Neuronal stem cell (in vitro differentiated cells): ENCODE data around the gene CMC4.

Experiments
- DNase-seq: peaks from one replicate; pipeline ENCODE4 v3.0.0-alpha.2; 2013; ENCODE audit warnings: low spot score
- H2AFZ ChIP-seq: one replicate; pipeline ENCODE4 v1.6.1; 2013; ENCODE audit warnings: mild to moderate bottlenecking, low read length, inconsistent platforms
- H2AK5ac ChIP-seq: 2 replicates; pipeline ENCODE4 v1.6.1; 2013; ENCODE audit warnings: low read depth, mild to moderate bottlenecking, inconsistent platforms, low read length, moderate library complexity, mixed read lengths
- H2BK120ac ChIP-seq: 2 replicates; pipeline ENCODE4 v1.6.1; 2013; ENCODE audit warnings: low read depth, mild to moderate bottlenecking, inconsistent platforms, low read length, moderate library complexity, mixed read lengths
- H2BK12ac ChIP-seq: one replicate; pipeline ENCODE4 v1.6.1; 2013; ENCODE audit warnings: low read length, inconsistent platforms
- H2BK15ac ChIP-seq: 2 replicates; pipeline ENCODE4 v1.6.1; 2013; ENCODE audit warnings: mild to moderate bottlenecking, low read length, inconsistent platforms, mixed read lengths
- H2BK5ac ChIP-seq: one replicate; pipeline ENCODE4 v1.6.1; 2013; ENCODE audit warnings: inconsistent platforms, mild to moderate bottlenecking, low read length, moderate library complexity
- H3K14ac ChIP-seq: one replicate; pipeline ENCODE4 v1.6.1; 2013; ENCODE audit warnings: low read length, inconsistent platforms
- H3K18ac ChIP-seq: 2 replicates; pipeline ENCODE4 v1.6.1; 2013; ENCODE audit warnings: low read length, inconsistent platforms
- H3K23ac ChIP-seq: 2 replicates; pipeline ENCODE4 v1.6.1; 2013; ENCODE audit warnings: low read depth, mild to moderate bottlenecking, mixed read lengths, low read length, inconsistent platforms; ENCODE audit not compliant: poor library complexity
- H3K27ac ChIP-seq: replicated peaks from 3 replicates; pipeline ENCODE4 v1.5.1; 2013; ENCODE audit warnings: low read length, inconsistent platforms
- H3K27me3 ChIP-seq, 3 experiments: 2 replicates each; pipeline ENCODE4 v1.6.1; 2013; ENCODE audit warnings: low read length in 3 of 3, mild to moderate bottlenecking in 2 of 3, inconsistent platforms in 1 of 3, low read depth in 1 of 3, mixed read lengths in 1 of 3, moderate library complexity in 1 of 3; ENCODE audit not compliant: control insufficient read depth in 3 of 3, insufficient read depth in 3 of 3
- H3K36me3 ChIP-seq, 2 donors: replicated peaks in 1 of 2; 2 replicates each; pipeline ENCODE4 v1.6.1; 2013; ENCODE audit warnings: low read length in 2 of 2; ENCODE audit not compliant: control insufficient read depth in 2 of 2, insufficient read depth in 2 of 2
- H3K4ac ChIP-seq: 2 replicates; pipeline ENCODE4 v1.6.1; 2013; ENCODE audit warnings: inconsistent platforms, mild to moderate bottlenecking, low read length, moderate library complexity
- H3K4me1 ChIP-seq, 2 donors: 1 replicate in 1 of 2; 2 replicates in 1 of 2; pipeline ENCODE4 v1.6.1; 2013; ENCODE audit warnings: low read length in 2 of 2, low read depth in 1 of 2; ENCODE audit not compliant: control insufficient read depth in 2 of 2, insufficient read depth in 1 of 2
- H3K4me2 ChIP-seq: one replicate; pipeline ENCODE4 v1.6.1; 2013; ENCODE audit warnings: mild to moderate bottlenecking, low read length, inconsistent platforms; ENCODE audit not compliant: insufficient read depth, poor library complexity, severe bottlenecking
- H3K4me3 ChIP-seq, 2 donors: 2 replicates each; pipeline ENCODE4 v1.5.1; 2013; ENCODE audit warnings: low read length in 2 of 2, mild to moderate bottlenecking in 2 of 2, inconsistent platforms in 1 of 2, moderate library complexity in 1 of 2
- H3K79me1 ChIP-seq: one replicate; pipeline ENCODE4 v1.6.1; 2013; ENCODE audit warnings: low read depth, mild to moderate bottlenecking, inconsistent platforms, low read length, moderate library complexity
- H3K9ac ChIP-seq: one replicate; pipeline ENCODE4 v1.6.1; 2013; ENCODE audit warnings: mild to moderate bottlenecking, low read depth, low read length, inconsistent platforms; ENCODE audit not compliant: poor library complexity
- H3K9me3 ChIP-seq, 2 donors: replicated peaks in 1 of 2; 2 replicates each; pipeline versions ENCODE3 to v1.6.1; 2013; ENCODE audit warnings: low read length in 2 of 2, mild to moderate bottlenecking in 2 of 2, inconsistent platforms in 1 of 2, low read depth in 1 of 2, mixed read lengths in 1 of 2, moderate library complexity in 1 of 2; ENCODE audit not compliant: control insufficient read depth in 2 of 2, insufficient read depth in 1 of 2
- H4K8ac ChIP-seq: one replicate; pipeline ENCODE4 v1.6.1; 2013; ENCODE audit warnings: low read depth, mild to moderate bottlenecking, inconsistent platforms, low read length, moderate library complexity
- H4K91ac ChIP-seq: one replicate; pipeline ENCODE4 v1.6.1; 2013; ENCODE audit warnings: low read length, low read depth, mild to moderate bottlenecking, inconsistent platforms; ENCODE audit not compliant: poor library complexity
- WGBS, 2 donors: extraction: QIAGEN DNeasy Blood & Tissue Kit; methylation state at CpG; one replicate each; pipeline ENCODE4 v1.1.7; 2013; ENCODE audit warnings: missing lambda C conversion rate in 2 of 2, mixed read lengths in 1 of 2; ENCODE audit not compliant: insufficient read length in 2 of 2, insufficient replicate concordance in 1 of 2; ENCODE audit errors: extremely low coverage in 2 of 2; 5-methylcytosine and 5-hydroxymethylcytosine counted together

CMC4 gene

DNA sequence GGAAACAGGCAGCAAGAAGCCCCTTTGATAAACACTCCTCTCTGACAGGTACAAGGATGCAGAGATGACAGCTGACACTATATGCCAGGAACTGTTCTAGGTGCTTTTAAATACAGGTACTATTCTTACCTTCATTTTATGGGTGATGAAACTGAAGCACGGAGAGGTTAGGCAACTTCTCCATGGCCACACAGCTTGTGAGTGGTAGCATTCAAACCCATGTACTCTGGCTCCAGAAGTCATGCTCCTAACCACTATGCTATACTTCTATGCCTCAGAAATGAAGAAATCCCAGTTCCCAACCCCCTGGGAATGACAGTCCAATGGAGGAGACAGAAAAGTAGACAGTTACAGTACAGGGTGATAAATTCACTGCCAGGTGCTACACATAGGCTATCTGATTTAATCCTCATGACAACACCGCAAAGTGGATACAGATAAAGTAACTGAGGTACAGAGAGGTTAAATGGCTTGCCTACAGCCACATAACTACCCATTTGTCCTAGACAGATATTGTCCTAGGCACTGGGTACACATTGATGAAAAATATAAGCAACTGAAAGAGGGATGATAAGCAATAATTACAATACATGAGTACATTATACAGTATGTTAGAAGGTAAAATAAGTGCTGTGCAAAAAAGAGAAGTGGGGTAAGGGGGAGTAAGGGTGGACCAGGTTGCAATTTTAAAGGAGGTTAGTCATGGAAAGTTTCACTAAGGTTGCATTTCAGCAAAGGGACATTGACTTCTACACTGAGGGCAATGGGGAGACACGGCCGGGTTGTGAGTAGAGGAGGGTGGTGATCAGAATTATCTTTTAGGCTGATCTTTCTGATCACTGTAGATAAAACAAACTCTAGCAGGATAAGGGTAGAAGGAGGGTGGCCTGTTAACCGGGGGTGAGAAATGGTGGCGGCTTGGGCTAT lies 46.8 kb downstream of the CMC4 start:
- H3K9me3 ChIP-seq = no peaks in the 10 kb centered on the region
- no peaks in the 10 kb centered on the region for H3K36me3 ChIP-seq
- H2BK15ac ChIP-seq = no peak overlapping the region
- no peaks in the 10 kb centered on the region for H3K4me1 ChIP-seq
- no peak overlapping the region for H3K4me3 ChIP-seq
- no peak overlapping the region for H3K23ac ChIP-seq
- H3K9ac ChIP-seq = no peak overlapping the region
- H3K18ac ChIP-seq = no peak overlapping the region
- H3K27me3 ChIP-seq = no peaks in the 10 kb centered on the region
- H2BK12ac ChIP-seq = no peak overlapping the region
- H3K27ac ChIP-seq = no peak overlapping the region
- H2AK5ac ChIP-seq = no peak overlapping the region
- no peak overlapping the region for H3K4me2 ChIP-seq
- H3K14ac ChIP-seq = no peak overlapping the region
- H3K79me1 ChIP-seq = no peaks in the 10 kb centered on the region
- no peak overlapping the region for H2BK5ac ChIP-seq
- no peak overlapping the region for H2AFZ ChIP-seq
- DNase-seq = no peak
- no peak overlapping the region for H4K91ac ChIP-seq
- no CpG with 5 or more reads among the region's 6 CpGs for WGBS, 2 donors
- H2BK120ac ChIP-seq = no peak overlapping the region
- H4K8ac ChIP-seq = no peak overlapping the region
- no peak overlapping the region for H3K4ac ChIP-seq

DNA sequence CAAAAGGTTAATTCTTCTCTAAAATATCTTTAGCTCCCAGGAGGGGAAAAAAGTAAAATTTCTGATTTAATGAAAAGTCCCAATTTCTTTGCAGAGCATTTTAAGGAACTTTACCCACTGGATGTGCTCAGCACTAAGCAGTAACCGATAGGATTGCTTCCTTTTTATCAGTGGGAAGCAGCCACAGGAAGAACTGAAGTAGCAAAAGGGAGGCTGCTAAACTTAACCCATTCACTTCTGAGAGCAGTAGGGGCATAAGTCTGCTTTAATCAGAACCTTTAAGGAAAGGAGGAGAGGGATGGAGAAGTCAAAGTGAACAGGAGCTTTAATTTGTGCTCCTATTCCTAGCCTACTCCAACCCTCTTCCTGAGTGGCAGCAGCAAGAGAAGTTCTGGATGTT lies 48.4 kb downstream of the CMC4 start, which contains the start of gene F8:
F8 (minus strand) TSS at position 139 of the 400 bp plus-strand sequence. CDS start 171 bp downstream, outside the sequence.
- H3K14ac ChIP-seq = no peak within 1 kb of the TSS
- DNase-seq = no peak
- H2AK5ac ChIP-seq = no peak within 1 kb of the TSS
- H3K27me3 ChIP-seq = no peaks in the 10 kb centered on the region
- H3K36me3 ChIP-seq = no peaks in the 10 kb centered on the region
- no peak within 1 kb of the TSS for H3K23ac ChIP-seq
- no peak within 1 kb of the TSS for H4K91ac ChIP-seq
- H2BK12ac ChIP-seq = no peak within 1 kb of the TSS
- no peak within 1 kb of the TSS for H3K18ac ChIP-seq
- H2BK5ac ChIP-seq = no peak within 1 kb of the TSS
- no peak within 1 kb of the TSS for H3K9ac ChIP-seq
- no peaks in the 10 kb centered on the region for H3K9me3 ChIP-seq
- no peak within 1 kb of the TSS for H2BK120ac ChIP-seq
- H3K4me1 ChIP-seq = no peaks in the 10 kb centered on the region
- H3K4me2 ChIP-seq = no peak within 1 kb of the TSS
- H3K4me3 ChIP-seq = no peak within 1 kb of the TSS
- no peak within 1 kb of the TSS for H4K8ac ChIP-seq
- H3K79me1 ChIP-seq = no peaks in the 10 kb centered on the region
- H2BK15ac ChIP-seq = no peak within 1 kb of the TSS
- no CpG with 5 or more reads among the region's 1 CpG for WGBS, 2 donors
- H3K27ac ChIP-seq = no peak within 1 kb of the TSS
- no peak within 1 kb of the TSS for H2AFZ ChIP-seq
- H3K4ac ChIP-seq = no peak within 1 kb of the TSS

- no peak overlapping the region for H3K4me2 ChIP-seq
- H4K91ac ChIP-seq = no peak overlapping the region
- H3K4me1 ChIP-seq = no peaks in the 10 kb centered on the region
- H2BK12ac ChIP-seq = no peak overlapping the region
- no peak overlapping the region for H4K8ac ChIP-seq
- no peak overlapping the region for H2AFZ ChIP-seq
- no peak overlapping the region for H2BK120ac ChIP-seq
- H3K14ac ChIP-seq = no peak overlapping the region
- H3K9ac ChIP-seq = no peak overlapping the region
- H3K27ac ChIP-seq = no peak overlapping the region
- no peaks in the 10 kb centered on the region for H3K27me3 ChIP-seq
- no peak overlapping the region for H3K18ac ChIP-seq
- H2AK5ac ChIP-seq = no peak overlapping the region
- H2BK15ac ChIP-seq = no peak overlapping the region
- no peaks in the 10 kb centered on the region for H3K36me3 ChIP-seq
- H3K23ac ChIP-seq = no peak overlapping the region
- H3K4ac ChIP-seq = no peak overlapping the region
- H3K9me3 ChIP-seq = no peaks in the 10 kb centered on the region
- no peak for DNase-seq
- WGBS, 2 donors = no CpG with 5 or more reads among the region's 3 CpGs
- no peak overlapping the region for H3K4me3 ChIP-seq
- H3K79me1 ChIP-seq = no peaks in the 10 kb centered on the region
- no peak overlapping the region for H2BK5ac ChIP-seq
These were observed 50.3 kb downstream of the CMC4 start for GRCh38 chrX:155020591-155020990.
